Embryonic facial prominence (tissue), 1 donor: ENCODE results near the gene DMD.
"Not testable (repeated sequence)": the region's sequence is repeated elsewhere in the genome, so short reads cannot be mapped to it uniquely, and the experiment has no call there.

Experiments
- DNase-seq: peaks from one replicate; pipeline ENCODE4 v3.0.0-alpha.2; 2016; ENCODE audit errors: extremely low spot score

DMD gene

GRCh38 chrX:31440546-31440945 lies 1770.8 kb downstream of the DMD start:
- no peak for DNase-seq

GRCh38 chrX:31436424-31436823 lies 1774.9 kb downstream of the DMD start:
- no peak for DNase-seq

- peak; percentile 13 for DNase-seq
Measured at GRCh38 chrX:31435592-31435991, 1775.8 kb downstream of the DMD start.

- no peak for DNase-seq
Measured at GRCh38 chrX:31433856-31434255, 1777.5 kb downstream of the DMD start.

- DNase-seq = no peak
Measured at GRCh38 chrX:31429915-31430314, 1781.4 kb downstream of the DMD start.

GRCh38 chrX:31423609-31424189 lies 1787.7 kb downstream of the DMD start:
- peak; percentile 33 for DNase-seq

GRCh38 chrX:31421441-31421840 lies 1789.9 kb downstream of the DMD start:
- no peak for DNase-seq

- DNase-seq = no peak
Measured at GRCh38 chrX:31420711-31421151, 1790.6 kb downstream of the DMD start.

GRCh38 chrX:31420302-31420701 lies 1791.0 kb downstream of the DMD start:
- no peak for DNase-seq

- DNase-seq = no peak
Measured at GRCh38 chrX:31397119-31397518, 1814.2 kb downstream of the DMD start.

- no peak for DNase-seq
Measured at GRCh38 chrX:31392513-31392912, 1818.8 kb downstream of the DMD start.

- no peak for DNase-seq
Measured at GRCh38 chrX:31388946-31389345, 1822.4 kb downstream of the DMD start.

GRCh38 chrX:31384471-31384870 lies 1826.9 kb downstream of the DMD start:
- DNase-seq = no peak

- no peak for DNase-seq
Measured at GRCh38 chrX:31383991-31384390, 1827.4 kb downstream of the DMD start.

- not testable (repeated sequence) for DNase-seq
Measured at GRCh38 chrX:31378973-31379372, 1832.4 kb downstream of the DMD start.

- DNase-seq = not testable (repeated sequence)
Measured at GRCh38 chrX:31377821-31378220, 1833.5 kb downstream of the DMD start.

GRCh38 chrX:31376408-31377022 lies 1834.8 kb downstream of the DMD start:
- no peak for DNase-seq

- no peak for DNase-seq
Measured at GRCh38 chrX:31374786-31375185, 1836.6 kb downstream of the DMD start.

GRCh38 chrX:31371956-31372355 lies 1839.4 kb downstream of the DMD start:
- DNase-seq = no peak

- no peak for DNase-seq
Measured at GRCh38 chrX:31367816-31368215, 1843.5 kb downstream of the DMD start.

GRCh38 chrX:31366041-31366440 lies 1845.3 kb downstream of the DMD start:
- no peak for DNase-seq

- no peak for DNase-seq
Measured at GRCh38 chrX:31356275-31357212, 1854.8 kb downstream of the DMD start.
